ENCODE measurements around the gene PRSS22. TPM values are rescaled to one million over a fixed set of nuclear protein-coding genes. Genes with fewer than 3 reads are reported as not detected.

The PRSS22 gene
- polyA plus RNA-seq, 1 of the 3 experiments (the other 2 are of a cell fraction) = not detected

- H3K4me2 ChIP-seq = no peak overlapping the region
- no peaks in the 10 kb centered on the region for H3K36me3 ChIP-seq (replicated peaks in 1 of 2; ENCODE audit: control insufficient read depth in 1 of 2, insufficient read depth in 2 of 2, low read length in 1 of 2)
- no peak overlapping the region for H2AFZ ChIP-seq (ENCODE audit: low read depth)
- no peak for TF ChIP-seq GABPA (IDR thresholded peaks at IDR 0.05; ENCODE audit: low read depth)
- TF ChIP-seq REST (IDR thresholded peaks at IDR 0.05; ENCODE audit: low read depth, low read length) = peak; percentile 88
- no peaks in the 10 kb centered on the region for H3K9me2 ChIP-seq
- no peaks in the 10 kb centered on the region for H4K20me1 ChIP-seq (ENCODE audit: insufficient read depth)
- no peak overlapping the region for H3K4me3 ChIP-seq (ENCODE audit: low read depth in 2 of 2, low read length in 1 of 2)
- H3K9ac ChIP-seq = no peak overlapping the region
- no peaks in the 10 kb centered on the region for H3K9me3 ChIP-seq
- peaks cover 0 to 15% of the 10 kb centered on the region in 2 experiments; a peak in 1 of 4 replicates for H3K4me1 ChIP-seq (ENCODE audit: control insufficient read depth in 1 of 2, insufficient read depth in 2 of 2, low read depth in 1 of 2, low read length in 1 of 2)
- H3K27ac ChIP-seq (ENCODE audit: low read depth in 2 of 2, low read length in 1 of 2) = no peak overlapping the region
- WGBS (ENCODE audit: low lambda C conversion rate) = 78% methylated on average over 7 of the region's 14 CpGs
- no peak for DNase-seq
- H3F3A ChIP-seq (replicated peaks; ENCODE audit: insufficient read depth) = no peaks in the 10 kb centered on the region
- POLR2A ChIA-PET = no interaction called here
- CTCF ChIA-PET = interaction anchor here (2.0 to 2.2 kb wide), 2 partner anchors 11 to 40 kb away, joined by 6 to 17 read pairs; no protein-coding TSS in a partner anchor
- H3K27me3 ChIP-seq (ENCODE audit: insufficient read depth) = no peaks in the 10 kb centered on the region; the same call in 1 of the 2 replicates
- H3K79me2 ChIP-seq (ENCODE audit: insufficient read depth) = no peaks in the 10 kb centered on the region
Observed at GRCh38 chr16:2827831-2828520, 30.0 kb downstream of the PRSS22 start.

- no peak overlapping the region for H3K4me3 ChIP-seq (ENCODE audit: low read depth in 2 of 2, low read length in 1 of 2)
- H3K79me2 ChIP-seq (ENCODE audit: insufficient read depth) = no peaks in the 10 kb centered on the region
- peaks cover 0 to 15% of the 10 kb centered on the region in 2 experiments; a peak in 1 of 4 replicates for H3K4me1 ChIP-seq (ENCODE audit: control insufficient read depth in 1 of 2, insufficient read depth in 2 of 2, low read depth in 1 of 2, low read length in 1 of 2)
- no peak for DNase-seq
- no peaks in the 10 kb centered on the region for H3F3A ChIP-seq (replicated peaks; ENCODE audit: insufficient read depth)
- no peaks in the 10 kb centered on the region for H3K9me3 ChIP-seq
- no peak overlapping the region for H3K9ac ChIP-seq
- POLR2A ChIA-PET = no interaction called here
- no peaks in the 10 kb centered on the region for H4K20me1 ChIP-seq (ENCODE audit: insufficient read depth)
- H3K27ac ChIP-seq (ENCODE audit: low read depth in 2 of 2, low read length in 1 of 2) = no peak overlapping the region
- H3K4me2 ChIP-seq = no peak overlapping the region
- CTCF ChIA-PET = interaction anchor here (1.7 to 2.0 kb wide), 2 partner anchors 12 to 41 kb away, joined by 6 read pairs; no protein-coding TSS in a partner anchor
- H3K9me2 ChIP-seq = no peaks in the 10 kb centered on the region
- 63% methylated on average over 6 of the region's 15 CpGs for WGBS (ENCODE audit: low lambda C conversion rate)
- H3K27me3 ChIP-seq (ENCODE audit: insufficient read depth) = no peaks in the 10 kb centered on the region; the same call in 1 of the 2 replicates
- no peak overlapping the region for H2AFZ ChIP-seq (ENCODE audit: low read depth)
- H3K36me3 ChIP-seq (replicated peaks in 1 of 2; ENCODE audit: control insufficient read depth in 1 of 2, insufficient read depth in 2 of 2, low read length in 1 of 2) = no peaks in the 10 kb centered on the region
- TF ChIP-seq TEAD4 (IDR thresholded peaks at IDR 0.05; ENCODE audit: borderline replicate concordance, insufficient read depth) (no peak), MAX (IDR thresholded peaks at IDR 0.05; ENCODE audit: low read depth) (no peak), RCOR1 (IDR thresholded peaks at IDR 0.05; ENCODE audit: low read length) (no peak), TAF1 (IDR thresholded peaks at IDR 0.05; ENCODE audit: borderline replicate concordance, low read depth, low read length) (no peak), POLR2AphosphoS5 (IDR thresholded peaks at IDR 0.05; ENCODE audit: low read depth, low read length) (no peak), EP300 (IDR thresholded peaks at IDR 0.05; ENCODE audit: borderline replicate concordance in 1 of 2, low read depth in 1 of 2, low read length in 1 of 2) (no peak), FOXM1 (IDR thresholded peaks at IDR 0.05; ENCODE audit: low read depth) (no peak), MXI1 (IDR thresholded peaks at IDR 0.05; ENCODE audit: low read depth, low read length) (no peak), RFX5 (IDR thresholded peaks at IDR 0.05; ENCODE audit: low read length) (no peak), MEF2A (IDR thresholded peaks at IDR 0.05; ENCODE audit: borderline replicate concordance, low read depth) (no peak), YY1 (IDR thresholded peaks at IDR 0.05; ENCODE audit: low read depth) (no peak), SIN3A (IDR thresholded peaks at IDR 0.05; ENCODE audit: borderline replicate concordance, low read depth, low read length) (no peak), GATA2 (CRISPR knock-in tag; IDR thresholded peaks at IDR 0.05) (no peak), PBX3 (IDR thresholded peaks at IDR 0.05) (no peak), CHD2 (IDR thresholded peaks at IDR 0.05; ENCODE audit: low read length, partially characterized antibody) (no peak), REST (IDR thresholded peaks at IDR 0.05; ENCODE audit: low read depth, low read length) (no peak), NRF1 (IDR thresholded peaks at IDR 0.05; ENCODE audit: low read depth, low read length) (no peak)
Observed at GRCh38 chr16:2827374-2827791, 30.6 kb downstream of the PRSS22 start.

All from SK-N-SH (cell line).